Choroid plexus epithelial cell (primary cell): Measurements from ENCODE around the gene POLE4.

Experiments
- DNase-seq: peaks from one replicate; pipeline ENCODE4 v3.0.0-alpha.2; 2010; ENCODE audit warnings: low read depth
- H3K4me3 ChIP-seq: 2 replicates; pipeline ENCODE4 v1.5.1; 2011; ENCODE audit warnings: low read depth, mild to moderate bottlenecking, control low read depth, low read length, moderate library complexity
- CTCF ChIP-seq: conservative IDR thresholded peaks from 2 replicates; pipeline ENCODE4 v1.5.1; 2011; ENCODE audit warnings: low read depth, mild to moderate bottlenecking, control low read depth, inconsistent platforms, low read length, moderate library complexity

The POLE4 gene

GRCh38 chr2:74959106-74959751 lies 786 bp downstream of the POLE4 start:
- TF ChIP-seq CTCF, result no peak
- no peak for DNase-seq
- peak overlapping the region; percentile 85 for H3K4me3 ChIP-seq

- no peak for TF ChIP-seq CTCF
- no peak for DNase-seq
- H3K4me3 ChIP-seq, result no peak overlapping the region
These were observed 8.4 kb downstream of the POLE4 start for GRCh38 chr2:74966887-74967286.

- DNase-seq, result no peak
- no peak for TF ChIP-seq CTCF
- no peak overlapping the region for H3K4me3 ChIP-seq
These were observed 16.6 kb downstream of the POLE4 start for GRCh38 chr2:74975016-74975415.

- H3K4me3 ChIP-seq, result no peak overlapping the region
- no peak for DNase-seq
- TF ChIP-seq CTCF, result no peak
These were observed 21.4 kb downstream of the POLE4 start for GRCh38 chr2:74979844-74980243.

GRCh38 chr2:74982577-74982976 lies 24.1 kb downstream of the POLE4 start:
- TF ChIP-seq CTCF, result peak; percentile 34
- H3K4me3 ChIP-seq, result no peak overlapping the region
- DNase-seq, result peak; percentile 16

- H3K4me3 ChIP-seq, result no peak overlapping the region
- DNase-seq, result no peak
- TF ChIP-seq CTCF, result no peak
These were observed 25.4 kb downstream of the POLE4 start for GRCh38 chr2:74983631-74984392.
